AG04450 (cell line): ENCODE data around the gene UBN1. TPM values are rescaled to one million over a fixed set of nuclear protein-coding genes. Genes with fewer than 3 reads are reported as not detected.

Source experiments
- CTCF ChIA-PET: fragments of 300-600, 350-600 bp; formaldehyde crosslinking; extraction: SDS; loops from one replicate; lab custom pipeline; 2022; ENCODE audit warnings: antibody characterized with exemption, inconsistent platforms; lab: Charles Lee
- POLR2A ChIA-PET: fragments of 350-600 bp; formaldehyde crosslinking; extraction: SDS; loops from one replicate; lab custom pipeline; 2021; ENCODE audit warnings: antibody characterized with exemption, inconsistent platforms; lab: Yijun Ruan, JAX
- DNase-seq: peaks from one replicate; pipeline ENCODE4 v3.0.0-alpha.2; 2011; ENCODE audit warnings: low read depth, low spot score
- H3K27ac ChIP-seq: one replicate; pipeline ENCODE4 v1.5.1; 2012; ENCODE audit warnings: low read depth, low read length, control low read depth
- H3K27me3 ChIP-seq: one replicate; pipeline ENCODE4 v1.6.0; 2012; ENCODE audit warnings: low read length; ENCODE audit not compliant: control insufficient read depth, insufficient read depth
- H3K4me3 ChIP-seq: 2 replicates; pipeline ENCODE4 v1.5.1; 2011; ENCODE audit warnings: mild to moderate bottlenecking, low read depth, low read length, control low read depth
- H3K9me3 ChIP-seq: 2 replicates; pipeline ENCODE4 v1.5.1; 2012; ENCODE audit warnings: low read length; ENCODE audit not compliant: control insufficient read depth, insufficient read depth
- CTCF ChIP-seq: IDR thresholded peaks from 2 replicates; pipeline ENCODE4 v1.5.1; 2011; ENCODE audit warnings: low read depth, low read length, control low read depth, inconsistent platforms
- polyA plus RNA-seq: library from polyadenylated mRNA; depleted of rRNA; stranded (reverse); fragments of >200 nt; gene quantifications from 2 replicates; pipeline ENCODE4 v1.2.3, GENCODE V29; 2011

Gene UBN1
- polyA plus RNA-seq, 1 experiment: 11.2 TPM

GRCh38 chr16:4855804-4856203, 8.5 kb downstream of the UBN1 start:
- no peak for DNase-seq
- TF ChIP-seq CTCF: no peak
- Histone ChIP-seq H3K27me3 (no peaks in the 10 kb centered on the region), H3K27ac (no peak overlapping the region), H3K9me3 (no peaks in the 10 kb centered on the region), H3K4me3 (no peak overlapping the region)
- ChIA-PET CTCF (interaction anchor here (0.7 kb wide), 1 partner anchor 215 kb away, joined by 8 read pairs; no protein-coding TSS in a partner anchor), POLR2A (no interaction called here)

DNA sequence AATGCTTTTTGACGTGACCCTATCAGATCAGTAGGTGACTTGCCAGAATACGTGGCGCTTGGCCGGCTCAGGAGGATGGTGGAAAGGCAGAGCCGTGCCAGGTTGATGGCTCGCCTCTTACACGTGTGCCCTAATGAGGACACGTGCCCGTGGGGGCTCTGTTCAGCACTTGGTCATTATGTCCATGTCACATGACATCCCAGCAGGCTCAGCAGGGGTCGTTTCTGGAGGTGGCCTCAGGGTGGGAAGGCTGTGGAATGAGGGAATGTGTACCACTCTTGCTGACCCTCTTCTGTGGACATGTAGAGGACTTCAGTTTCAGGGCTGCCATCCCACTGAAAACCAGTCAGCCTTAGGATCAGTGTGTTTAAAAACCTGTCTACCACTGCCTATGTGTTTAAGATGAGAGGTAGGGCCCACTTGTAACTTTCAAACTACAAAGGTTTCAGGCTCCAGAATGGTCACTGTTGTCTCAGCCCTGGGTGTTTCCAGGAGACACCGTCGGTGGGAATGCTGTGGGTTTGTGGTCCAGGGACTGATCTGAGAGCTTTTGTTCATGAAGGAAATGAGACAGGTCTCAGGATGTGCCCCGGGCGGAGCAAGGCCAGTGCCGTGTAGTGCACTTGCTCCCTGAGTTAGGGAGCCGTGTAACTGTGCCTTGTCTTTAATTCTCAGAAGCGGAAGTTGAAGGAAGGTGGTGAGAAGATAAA, 12.1 kb downstream of the UBN1 start:
- Histone ChIP-seq H3K27me3 (no peaks in the 10 kb centered on the region), H3K9me3 (no peaks in the 10 kb centered on the region), H3K4me3 (no peak overlapping the region), H3K27ac (no peak overlapping the region)
- ChIA-PET POLR2A (no interaction called here), CTCF (interaction anchor here (0.6 to 1.2 kb wide), 2 partner anchors 23 to 96 kb away, joined by 3 to 5 read pairs; no protein-coding TSS in a partner anchor)
- TF ChIP-seq CTCF: no peak
- DNase-seq: no peak

GRCh38 chr16:4859900-4860255, 12.6 kb downstream of the UBN1 start:
- no peaks in the 10 kb centered on the region for H3K9me3 ChIP-seq
- no peak for TF ChIP-seq CTCF
- DNase-seq: no peak
- CTCF ChIA-PET: interaction anchor here (0.6 kb wide), 1 partner anchor 96 kb away, joined by 5 read pairs; no protein-coding TSS in a partner anchor
- POLR2A ChIA-PET: no interaction called here
- no peak overlapping the region for H3K4me3 ChIP-seq
- no peak overlapping the region for H3K27ac ChIP-seq
- H3K27me3 ChIP-seq: no peaks in the 10 kb centered on the region

DNA sequence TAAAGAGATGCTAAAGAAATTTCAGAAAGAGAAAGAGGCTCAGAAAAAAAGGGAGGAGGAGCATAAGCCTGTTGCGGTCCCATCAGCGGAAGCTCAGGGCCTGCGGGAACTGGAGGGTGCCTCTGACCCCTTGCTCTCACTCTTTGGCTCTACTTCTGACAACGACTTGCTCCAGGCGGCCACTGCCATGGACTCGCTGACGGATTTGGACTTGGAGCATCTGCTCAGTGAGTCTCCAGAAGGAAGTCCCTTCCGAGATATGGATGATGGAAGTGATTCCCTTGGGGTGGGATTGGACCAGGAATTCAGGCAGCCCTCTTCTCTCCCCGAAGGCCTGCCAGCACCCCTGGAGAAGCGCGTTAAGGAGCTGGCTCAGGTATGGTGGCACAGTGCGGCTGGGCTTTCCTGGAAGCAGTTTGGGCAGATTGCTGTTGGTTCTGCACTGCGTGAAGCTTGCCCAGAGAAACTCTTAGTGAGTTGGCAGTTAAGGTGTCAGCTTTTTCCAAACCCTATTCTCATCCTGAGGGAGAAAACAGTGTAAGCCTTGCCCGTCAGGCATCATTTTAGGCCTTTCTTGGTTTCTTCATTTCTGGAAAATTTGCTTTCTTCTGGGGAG, 13.6 kb downstream of the UBN1 start:
- Histone ChIP-seq H3K27ac (no peak overlapping the region), H3K4me3 (no peak overlapping the region), H3K27me3 (no peaks in the 10 kb centered on the region), H3K9me3 (no peaks in the 10 kb centered on the region)
- CTCF ChIA-PET: no interaction called here
- POLR2A ChIA-PET: no interaction called here
- no peak for TF ChIP-seq CTCF
- DNase-seq: no peak

DNA sequence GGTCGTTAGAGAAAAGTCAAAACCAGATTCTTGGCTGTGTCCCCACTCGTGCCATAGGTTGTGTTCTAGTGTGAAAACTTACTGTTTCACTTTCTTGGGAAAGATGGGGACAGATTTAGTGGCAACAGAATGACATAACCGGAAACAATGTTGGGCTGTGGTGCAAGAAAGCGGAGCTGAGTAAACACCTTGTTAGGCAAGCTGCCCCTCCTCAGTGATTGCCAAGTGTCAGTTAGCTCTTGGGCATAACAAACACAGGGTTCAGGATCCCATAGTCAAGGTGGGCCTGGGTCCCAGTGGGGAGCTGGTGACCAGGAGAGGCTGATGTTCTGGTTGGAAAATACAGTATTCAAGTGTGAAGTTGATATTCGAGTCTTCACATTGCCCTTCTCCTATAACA, 15.4 kb downstream of the UBN1 start:
- no peak for DNase-seq
- no peak overlapping the region for H3K27ac ChIP-seq
- no peak for TF ChIP-seq CTCF
- no peaks in the 10 kb centered on the region for H3K9me3 ChIP-seq
- no peaks in the 10 kb centered on the region for H3K27me3 ChIP-seq
- H3K4me3 ChIP-seq: no peak overlapping the region
- ChIA-PET CTCF (no interaction called here), POLR2A (no interaction called here)
